ENCODE results near the gene IARS2.
"Not testable (repeated sequence)": the region's sequence is repeated elsewhere in the genome, so short reads cannot be mapped to it uniquely, and the experiment has no call there.

The IARS2 gene
- total RNA-seq, result 125 reads per million in 2 donors

GRCh38 chr1:220094016-220094911 lies at the start of gene IARS2:
TSS of gene IARS2 (plus strand) at chr1:220094132. CDS start at chr1:220094217, 85 bp downstream.
- DNase-seq, result peak; percentile 86

- no peak for DNase-seq
These were observed 49.1 kb upstream of the IARS2 start for GRCh38 chr1:220044678-220045355.

- no peak for DNase-seq
These were observed 48.4 kb upstream of the IARS2 start for GRCh38 chr1:220045356-220046051.

GRCh38 chr1:220046052-220046930 lies 47.6 kb upstream of the IARS2 start, which contains the start of gene EPRS1:
TSS of gene EPRS1 (minus strand) at chr1:220046505. CDS start at chr1:220046388, 117 bp downstream.
- peak; percentile 93 for DNase-seq

- DNase-seq, result no peak
These were observed 37.6 kb upstream of the IARS2 start for GRCh38 chr1:220056374-220056773.

GRCh38 chr1:220060876-220061275 lies 33.1 kb upstream of the IARS2 start:
- DNase-seq, result no peak

GRCh38 chr1:220062629-220063028 lies 31.3 kb upstream of the IARS2 start:
- no peak for DNase-seq

- DNase-seq, result no peak
These were observed 26.4 kb upstream of the IARS2 start for GRCh38 chr1:220067269-220068204.

GRCh38 chr1:220076861-220077762 lies 16.8 kb upstream of the IARS2 start:
- DNase-seq, result no peak

- DNase-seq, result no peak
These were observed 16.0 kb upstream of the IARS2 start for GRCh38 chr1:220077887-220078286.

- DNase-seq, result no peak
These were observed 9.5 kb upstream of the IARS2 start for GRCh38 chr1:220084460-220084859.

GRCh38 chr1:220086261-220086686 lies 7.7 kb upstream of the IARS2 start:
- not testable (repeated sequence) for DNase-seq

GRCh38 chr1:220089650-220090556 lies 4.0 kb upstream of the IARS2 start, which contains the start of gene BPNT1:
TSS of gene BPNT1 (minus strand) at chr1:220089788. CDS start at chr1:220079846, 9,942 bp downstream.
- peak; percentile 62 for DNase-seq

GRCh38 chr1:220092694-220093093 lies 1.2 kb upstream of the IARS2 start:
- no peak for DNase-seq

GRCh38 chr1:220093361-220094015 lies 444 bp upstream of the IARS2 start:
- DNase-seq, result no peak

GRCh38 chr1:220099826-220100225 lies 5.9 kb downstream of the IARS2 start:
- no peak for DNase-seq

- DNase-seq, result not testable (repeated sequence)
These were observed 16.5 kb downstream of the IARS2 start for GRCh38 chr1:220110473-220110872.

GRCh38 chr1:220112600-220112999 lies 18.7 kb downstream of the IARS2 start:
- DNase-seq, result not testable (repeated sequence)

Measured in activated gamma-delta T cell (primary cell).